GM18873 (cell line): Measurements from ENCODE around the gene TCF7L1.

ENCODE experiments used
- ATAC-seq: cut with Tn5 transposase; IDR thresholded peaks from one replicate; pipeline ENCODE4 v1.9.1; 2021; ENCODE audit warnings: mild to moderate bottlenecking, moderate library complexity, moderate number of reproducible peaks; ENCODE audit not compliant: unreplicated experiment, low FRiP score

The TCF7L1 gene

DNA sequence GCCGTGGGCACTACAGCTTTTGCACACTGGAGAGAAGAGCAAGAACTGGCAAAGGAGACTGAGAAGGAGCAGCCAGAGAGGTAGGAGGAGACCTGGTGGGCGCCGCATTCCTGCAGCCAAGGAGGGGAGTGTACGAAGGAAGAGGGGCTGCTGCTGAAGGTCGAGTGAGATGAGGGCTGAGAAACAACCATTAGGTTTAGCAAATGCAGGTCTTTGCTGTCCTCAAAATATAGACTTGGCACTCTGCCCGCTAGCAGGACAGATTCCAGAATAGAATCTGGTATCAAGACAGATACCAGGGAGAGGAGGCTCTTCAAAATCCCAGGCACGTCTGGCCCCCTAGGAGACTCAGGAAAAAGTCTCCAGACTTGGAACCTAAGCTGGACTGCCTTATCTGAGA, 111.6 kb downstream of the TCF7L1 start:
- no peak for ATAC-seq

DNA sequence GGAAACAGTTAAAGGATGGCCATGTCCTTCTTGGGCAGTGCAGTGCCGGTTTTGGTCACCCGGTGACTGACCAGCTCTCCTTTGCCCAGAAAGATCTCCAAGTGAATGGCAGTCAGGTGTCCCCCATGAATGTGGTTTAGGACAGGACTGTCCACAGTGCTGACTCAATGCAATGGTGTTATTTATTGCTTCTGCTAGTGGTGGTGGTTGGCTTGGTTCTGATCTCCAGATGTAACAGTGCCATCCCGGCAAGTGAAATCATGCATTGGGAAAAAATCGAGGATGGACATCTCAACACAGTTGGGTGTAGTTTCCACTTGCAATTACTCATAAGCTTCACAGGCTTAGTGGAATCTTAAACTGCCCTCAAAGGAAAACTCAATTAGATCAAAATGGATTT, 112.7 kb downstream of the TCF7L1 start:
- ATAC-seq, result no peak

DNA sequence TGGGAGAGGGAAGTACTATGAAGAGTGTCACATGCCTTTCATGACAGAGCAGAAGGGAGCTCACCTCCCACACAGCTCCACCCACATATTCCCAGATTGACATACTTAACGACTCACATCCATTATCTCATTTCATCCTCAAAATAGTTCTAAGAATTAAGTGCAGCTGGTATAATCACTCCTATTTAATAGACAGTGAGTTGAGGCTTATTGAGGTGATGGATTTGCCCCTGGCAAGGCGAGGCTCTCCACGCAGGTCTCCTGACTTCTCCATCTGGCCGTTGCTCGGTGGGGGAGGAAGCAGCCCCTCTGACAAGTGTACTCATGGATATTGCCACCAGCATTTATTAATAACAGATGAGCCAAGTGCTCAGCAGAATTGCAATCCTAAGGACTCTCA, 113.2 kb downstream of the TCF7L1 start:
- no peak for ATAC-seq

DNA sequence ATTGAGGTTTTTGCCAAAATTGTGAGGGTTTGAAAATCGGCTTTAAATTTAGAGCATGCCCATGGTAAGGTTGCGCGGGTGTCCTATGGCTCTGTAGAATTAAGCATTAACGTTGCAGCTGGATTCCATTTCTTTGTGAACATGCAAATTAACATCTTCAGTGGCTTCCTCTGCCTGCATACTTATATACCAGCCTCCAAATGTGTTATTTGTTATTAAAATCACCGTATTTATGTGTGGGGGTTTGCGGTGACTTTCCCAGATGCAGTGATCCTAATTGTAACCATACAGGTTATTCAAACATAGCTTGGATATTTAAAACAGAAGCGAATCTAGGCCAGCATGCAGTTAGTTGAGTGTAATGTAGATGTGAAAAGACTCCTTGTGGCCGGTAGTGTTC, 114.4 kb downstream of the TCF7L1 start:
- no peak for ATAC-seq

DNA sequence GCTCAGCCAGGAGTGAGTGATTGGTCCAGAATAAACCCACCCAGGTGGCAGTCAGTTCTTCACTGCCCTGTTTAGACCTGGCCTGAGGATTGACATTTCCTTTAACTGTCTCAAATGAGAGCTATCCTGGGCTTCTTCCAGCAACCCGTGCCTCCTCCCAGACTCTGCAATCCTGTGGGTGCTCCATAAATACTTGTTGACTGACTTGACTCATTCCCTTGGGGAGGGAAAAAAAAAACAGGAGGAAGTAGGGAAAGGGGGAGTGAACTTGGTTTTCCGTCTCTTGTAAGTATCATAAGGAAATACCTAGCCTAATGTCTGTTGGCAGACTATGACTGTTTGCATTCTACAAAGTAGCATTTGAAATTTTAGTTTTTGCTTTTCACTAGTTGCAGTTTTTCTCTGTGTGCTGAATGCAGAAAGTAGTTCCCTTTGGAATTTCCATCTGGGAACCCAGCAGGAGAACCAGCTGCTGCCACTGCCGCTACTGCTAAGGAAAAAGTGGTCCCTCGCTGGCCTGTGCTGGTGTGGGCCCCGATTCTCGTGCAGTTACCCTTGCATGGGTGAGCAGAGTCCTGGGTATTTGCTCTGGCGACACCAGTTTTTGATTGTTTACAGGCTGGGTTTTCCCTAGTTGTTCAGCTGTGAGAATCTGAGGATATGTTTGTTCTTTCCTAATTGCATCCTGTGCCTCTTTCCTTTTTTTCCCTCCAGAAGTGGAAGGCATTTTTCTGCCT, 115.7 kb downstream of the TCF7L1 start:
- ATAC-seq, result no peak

DNA sequence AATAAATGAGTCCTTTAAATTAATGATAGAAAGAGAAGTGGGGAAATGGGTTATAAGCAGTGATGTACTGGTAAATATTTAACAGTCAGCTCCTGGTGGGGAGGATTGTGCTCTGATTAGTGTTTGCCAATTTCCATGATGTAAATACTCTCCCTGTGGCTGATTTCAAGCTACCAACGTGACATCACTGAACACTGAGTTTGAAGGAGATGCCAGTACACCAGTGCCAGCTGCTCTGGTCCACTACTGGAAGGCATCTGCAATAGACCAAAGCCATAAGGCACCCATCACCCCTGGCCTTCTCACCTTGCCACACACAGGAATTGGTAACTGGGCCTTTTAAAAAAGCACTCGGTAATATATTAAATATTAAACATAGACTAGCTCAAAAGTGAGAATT, 116.9 kb downstream of the TCF7L1 start:
- no peak for ATAC-seq

DNA sequence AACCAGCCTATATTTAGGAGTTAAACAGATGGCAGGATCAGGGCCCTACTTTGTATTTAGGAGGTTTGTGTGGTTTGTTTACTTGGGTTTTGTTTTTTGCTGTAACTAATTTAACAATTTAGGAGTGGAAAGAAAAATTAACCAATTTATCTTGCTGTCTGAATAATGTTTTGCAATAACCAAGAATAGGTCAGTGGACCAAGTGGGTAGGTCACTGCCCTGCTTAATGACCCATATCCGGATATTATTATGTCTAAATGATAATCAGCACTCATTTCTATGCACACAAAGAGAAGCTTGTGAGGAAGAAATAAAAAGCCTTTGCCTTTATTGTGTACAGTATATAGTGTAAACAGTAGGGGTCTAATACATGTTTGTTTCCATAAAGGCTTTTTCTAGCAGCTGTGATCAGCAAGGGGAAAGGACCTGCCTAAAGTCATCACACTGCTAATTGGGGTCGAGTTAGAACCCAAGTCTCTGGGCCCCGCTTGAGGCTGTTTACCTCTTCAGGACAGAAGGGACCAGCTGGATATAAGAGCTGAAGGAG, 118.0 kb downstream of the TCF7L1 start:
- no peak for ATAC-seq

DNA sequence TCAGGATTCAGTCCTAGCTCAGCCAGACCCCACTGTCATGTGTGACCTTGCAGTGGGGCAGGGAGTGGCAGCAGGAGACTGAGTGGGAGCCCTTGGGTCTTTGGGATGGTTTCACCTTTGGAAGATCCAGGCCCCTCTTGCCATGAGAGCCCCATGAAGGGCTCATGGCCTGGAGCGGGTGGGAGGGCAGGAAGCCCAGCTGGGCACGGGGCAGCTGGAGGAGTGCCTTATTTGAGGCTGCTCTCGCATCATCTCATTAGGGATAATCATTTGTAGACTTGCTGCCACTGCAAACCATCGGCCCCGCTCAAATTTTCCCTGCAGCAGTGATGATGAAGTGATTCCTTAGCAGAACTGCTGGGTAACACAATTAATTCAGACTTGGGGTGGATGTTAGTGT, 120.7 kb downstream of the TCF7L1 start:
- ATAC-seq, result no peak

DNA sequence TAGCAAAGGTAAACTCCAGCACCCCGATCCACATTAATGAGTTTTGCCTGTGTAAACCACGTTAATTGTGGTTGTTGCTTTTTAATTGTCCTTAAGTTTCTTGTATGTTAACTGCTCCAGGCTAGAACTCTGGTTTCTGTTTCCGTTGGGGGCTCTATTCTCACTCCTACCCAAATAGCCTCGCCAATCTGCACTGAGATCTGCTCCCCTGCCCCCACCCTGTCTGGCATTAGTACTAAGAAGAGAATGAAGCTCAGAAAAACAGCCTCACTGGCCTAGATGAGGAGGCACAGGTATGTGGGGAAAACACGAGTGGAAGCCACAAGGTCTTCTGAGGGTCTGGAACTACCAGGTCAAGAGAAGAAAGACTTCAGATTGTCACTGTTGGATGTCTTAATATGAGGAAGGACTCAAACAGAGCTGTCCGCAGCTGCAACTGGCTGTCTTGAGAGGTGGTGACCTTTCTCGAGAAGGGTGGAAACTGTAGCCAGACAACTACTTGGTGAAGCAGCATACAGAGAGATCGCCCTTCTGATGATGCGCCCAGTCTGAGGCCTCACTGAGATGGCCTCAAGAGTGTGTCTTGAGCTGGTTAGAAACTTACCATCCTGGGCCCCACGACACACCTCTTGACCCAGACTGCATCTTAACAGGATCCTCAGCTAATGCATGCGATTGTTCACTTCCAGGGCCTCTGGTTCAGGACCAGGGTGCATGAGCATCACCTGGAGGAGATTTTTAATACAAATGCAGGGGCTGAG, 121.5 kb downstream of the TCF7L1 start:
- no peak for ATAC-seq

DNA sequence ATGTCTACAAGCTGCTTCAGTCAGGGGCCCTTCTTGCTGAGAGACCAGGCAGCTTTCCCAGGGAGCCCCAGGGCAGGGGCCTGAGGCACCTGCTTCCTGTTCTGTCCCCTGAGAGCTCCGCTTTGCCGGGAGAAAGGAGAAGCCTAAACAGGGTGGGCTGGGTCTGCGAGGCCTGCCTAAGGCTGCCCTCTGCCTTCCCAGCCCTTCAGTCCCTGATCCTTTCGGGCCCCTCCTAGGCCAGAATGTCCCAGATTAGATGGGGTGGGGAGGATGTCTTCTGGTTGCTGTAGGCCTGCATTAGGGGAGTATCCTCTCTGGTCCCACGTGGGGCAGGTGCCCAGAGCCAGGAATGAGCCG, 122.2 kb downstream of the TCF7L1 start:
- ATAC-seq, result no peak

DNA sequence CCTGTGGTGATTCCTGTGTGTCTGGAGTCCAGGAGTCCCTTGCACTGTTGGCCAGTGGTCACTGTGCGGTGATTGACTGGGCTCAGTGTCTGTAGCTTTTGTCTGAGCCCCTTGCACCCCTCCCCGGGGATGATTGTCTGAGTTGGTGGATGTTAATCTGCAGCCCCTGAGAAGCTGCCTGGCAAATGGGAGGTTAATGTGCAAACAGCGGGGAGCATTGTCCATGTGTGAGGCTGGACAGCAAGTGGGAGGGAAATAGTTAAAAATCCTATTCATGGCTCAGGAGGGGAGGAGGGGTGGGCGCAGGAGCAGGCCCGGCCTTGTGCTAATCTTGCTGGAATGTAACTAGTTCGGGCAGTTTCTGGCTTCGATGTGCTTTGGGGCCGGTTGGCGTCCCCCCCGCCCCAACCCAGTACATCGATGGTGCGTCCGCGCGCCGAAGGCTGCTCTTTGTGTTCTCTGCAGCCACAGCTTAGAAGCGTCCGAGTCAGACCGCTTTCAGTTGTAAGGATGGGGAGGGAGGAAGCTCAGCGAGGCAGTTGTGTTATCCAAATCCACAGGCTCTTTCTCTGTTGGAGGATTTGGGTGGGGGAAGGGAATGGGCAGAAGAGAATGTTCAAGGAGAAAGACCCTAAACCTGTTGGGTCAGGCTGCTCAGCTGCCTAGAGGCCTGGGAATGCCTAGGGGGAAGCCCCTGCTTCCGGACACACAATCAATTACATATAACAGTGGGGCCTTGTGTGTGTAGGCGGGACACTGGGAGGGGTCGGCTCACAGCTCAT, 122.8 kb downstream of the TCF7L1 start:
- no peak for ATAC-seq

DNA sequence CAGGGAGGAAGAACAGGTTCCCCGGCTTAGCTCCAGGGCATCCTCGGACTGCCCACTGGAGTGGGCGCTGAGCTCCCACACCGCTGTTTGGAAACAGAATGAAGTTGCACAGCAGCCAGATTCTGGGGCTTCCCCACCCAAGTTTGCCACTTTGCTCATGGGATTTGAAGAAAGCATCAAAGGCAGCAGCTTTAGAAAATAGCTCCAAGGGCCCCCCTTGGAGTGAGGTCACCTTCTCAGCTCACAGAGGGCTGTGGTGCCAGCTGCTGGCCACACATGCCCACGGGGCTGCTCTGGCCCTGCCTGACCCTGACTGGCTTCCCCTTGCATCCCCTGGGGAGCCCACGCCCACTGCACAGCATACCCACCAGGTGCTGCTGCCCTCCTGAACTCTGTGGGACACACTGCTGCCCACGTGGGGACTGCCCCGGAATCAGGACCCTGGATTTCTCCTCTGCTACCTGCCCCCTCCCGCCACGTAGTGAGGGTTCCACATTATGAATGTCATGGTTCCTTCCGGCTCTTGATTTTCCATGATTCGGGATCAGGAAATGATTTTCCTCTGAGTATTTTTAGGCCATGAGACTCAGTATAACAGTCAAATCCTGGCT, 124.3 kb downstream of the TCF7L1 start:
- ATAC-seq, result no peak

DNA sequence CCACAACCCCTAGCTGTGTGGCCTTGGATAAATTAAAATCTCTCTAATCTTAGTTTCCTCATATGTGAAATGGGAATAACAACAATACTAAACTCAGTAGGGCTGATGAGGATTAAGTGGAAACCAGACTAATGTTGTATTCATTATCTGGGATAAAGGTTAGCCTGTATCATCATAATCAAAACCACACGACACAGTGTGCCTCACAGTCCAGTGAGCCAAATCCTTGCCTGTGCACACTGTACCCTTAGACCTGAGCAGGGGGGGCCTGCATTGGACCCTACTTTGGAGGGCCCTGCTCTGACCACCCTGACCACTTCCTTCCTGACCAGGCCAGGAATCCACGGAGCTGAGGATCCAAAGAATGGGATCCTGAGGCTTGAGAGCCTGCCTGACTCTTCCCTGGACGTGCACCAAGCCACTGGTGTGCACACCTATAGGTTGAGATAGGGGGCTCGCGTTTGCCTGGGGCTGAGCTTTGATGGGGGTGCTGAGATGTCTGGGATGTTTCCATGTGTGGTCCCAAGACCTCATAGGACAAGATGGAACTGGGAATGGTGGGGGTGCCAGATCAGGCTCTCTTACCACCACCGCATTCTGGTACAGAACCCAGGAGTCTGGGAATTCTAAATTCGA, 124.9 kb downstream of the TCF7L1 start:
- no peak for ATAC-seq

DNA sequence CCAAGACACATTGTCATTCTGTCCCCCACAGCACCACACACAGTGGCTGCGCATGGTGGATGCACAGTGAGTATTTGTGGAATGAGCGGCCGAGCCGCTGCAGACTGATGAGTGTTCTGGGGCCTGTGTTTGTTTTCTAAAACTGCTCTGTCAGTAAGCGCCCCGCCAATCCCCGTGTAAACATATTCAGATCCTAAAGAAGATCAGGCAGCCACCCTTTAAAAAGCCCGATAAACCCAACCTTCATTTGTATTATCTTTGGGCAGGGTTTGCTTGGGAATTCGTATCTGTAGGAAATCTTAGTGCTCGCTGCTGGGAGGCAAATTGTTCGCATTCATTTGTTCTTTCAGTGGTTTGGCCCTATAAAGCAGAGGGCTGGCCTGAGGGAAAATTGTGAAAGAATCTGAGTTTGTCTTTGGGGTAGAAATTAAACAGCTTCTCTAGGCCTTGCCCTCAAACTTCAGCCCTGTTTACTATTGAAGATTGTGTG, 126.0 kb downstream of the TCF7L1 start:
- no peak for ATAC-seq

DNA sequence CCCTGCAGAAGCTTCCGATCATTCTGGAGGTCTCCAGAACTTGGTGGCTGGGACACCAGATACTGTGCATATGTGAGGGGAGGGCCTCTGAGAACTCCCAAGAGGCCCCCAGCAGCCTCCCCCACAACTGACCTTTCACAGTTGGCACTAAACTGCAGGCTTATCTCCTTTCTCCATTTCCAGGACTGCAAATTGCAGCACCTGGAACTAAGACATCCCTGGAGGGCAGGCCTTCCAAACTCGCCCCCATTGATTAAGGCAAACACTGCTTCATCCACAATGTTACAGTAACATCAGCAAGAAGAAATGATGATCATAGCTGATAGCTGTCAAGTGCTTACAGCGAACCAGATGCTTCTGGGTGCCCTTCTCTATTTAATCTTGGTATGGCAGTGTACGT, 126.7 kb downstream of the TCF7L1 start:
- no peak for ATAC-seq

DNA sequence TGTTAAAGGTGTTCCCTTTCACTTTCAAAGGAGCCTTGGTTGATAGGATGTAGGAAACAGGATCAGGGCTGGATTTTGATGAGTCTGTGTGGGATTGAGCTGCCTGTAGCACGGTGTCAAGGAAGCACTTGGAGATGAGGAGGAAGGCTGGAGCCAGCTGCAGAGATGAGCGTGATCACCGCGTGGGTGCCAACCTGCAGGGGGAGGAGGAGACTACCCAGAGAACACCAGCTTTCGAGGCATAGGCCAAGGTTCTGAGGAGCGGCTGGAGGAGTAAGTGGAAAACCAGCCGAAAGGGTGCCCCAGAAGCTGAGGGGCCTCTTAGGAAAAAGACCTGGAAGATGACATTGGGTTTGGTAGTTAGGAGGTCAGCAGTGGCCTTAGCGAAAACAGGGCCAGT, 130.4 kb downstream of the TCF7L1 start:
- no peak for ATAC-seq

DNA sequence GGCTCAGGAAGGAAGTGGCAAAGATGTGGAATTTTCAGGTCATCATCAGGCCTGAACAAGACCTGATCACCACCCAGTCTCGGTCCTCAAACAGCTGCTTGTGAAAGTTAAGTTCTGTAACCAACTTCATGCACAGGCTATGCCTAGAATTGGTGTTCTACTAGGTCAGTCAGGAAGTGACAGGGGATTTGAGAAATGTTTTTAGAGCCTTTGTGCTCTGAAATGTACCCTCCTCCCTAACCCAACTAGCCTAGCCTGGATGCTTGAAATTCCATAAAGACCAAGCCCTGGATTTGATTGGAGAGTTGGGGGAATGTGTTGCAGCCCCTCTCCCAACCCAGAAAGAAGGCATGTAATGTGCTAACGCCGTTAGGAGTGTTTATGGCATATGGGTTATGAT, 131.3 kb downstream of the TCF7L1 start:
- ATAC-seq, result no peak

DNA sequence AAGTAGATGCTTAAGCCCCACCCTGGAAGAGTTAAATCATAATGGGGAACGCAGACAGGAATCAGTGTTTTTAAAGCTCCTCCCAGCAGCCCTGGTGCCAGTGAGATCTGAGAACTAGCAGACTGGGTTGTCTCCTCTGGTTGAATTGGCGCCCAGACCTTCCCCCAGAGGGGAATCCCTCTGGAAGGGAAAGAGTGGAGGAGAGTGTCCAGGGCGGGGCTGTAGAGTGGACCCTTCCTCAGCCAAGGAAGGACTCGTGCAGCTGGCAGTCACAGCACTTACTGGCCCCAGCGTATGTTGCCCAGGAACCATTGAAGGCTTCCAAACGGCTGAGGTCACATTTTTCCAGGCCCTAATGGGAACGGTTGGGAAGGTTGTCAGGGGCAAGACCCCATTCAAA, 132.1 kb downstream of the TCF7L1 start:
- no peak for ATAC-seq

DNA sequence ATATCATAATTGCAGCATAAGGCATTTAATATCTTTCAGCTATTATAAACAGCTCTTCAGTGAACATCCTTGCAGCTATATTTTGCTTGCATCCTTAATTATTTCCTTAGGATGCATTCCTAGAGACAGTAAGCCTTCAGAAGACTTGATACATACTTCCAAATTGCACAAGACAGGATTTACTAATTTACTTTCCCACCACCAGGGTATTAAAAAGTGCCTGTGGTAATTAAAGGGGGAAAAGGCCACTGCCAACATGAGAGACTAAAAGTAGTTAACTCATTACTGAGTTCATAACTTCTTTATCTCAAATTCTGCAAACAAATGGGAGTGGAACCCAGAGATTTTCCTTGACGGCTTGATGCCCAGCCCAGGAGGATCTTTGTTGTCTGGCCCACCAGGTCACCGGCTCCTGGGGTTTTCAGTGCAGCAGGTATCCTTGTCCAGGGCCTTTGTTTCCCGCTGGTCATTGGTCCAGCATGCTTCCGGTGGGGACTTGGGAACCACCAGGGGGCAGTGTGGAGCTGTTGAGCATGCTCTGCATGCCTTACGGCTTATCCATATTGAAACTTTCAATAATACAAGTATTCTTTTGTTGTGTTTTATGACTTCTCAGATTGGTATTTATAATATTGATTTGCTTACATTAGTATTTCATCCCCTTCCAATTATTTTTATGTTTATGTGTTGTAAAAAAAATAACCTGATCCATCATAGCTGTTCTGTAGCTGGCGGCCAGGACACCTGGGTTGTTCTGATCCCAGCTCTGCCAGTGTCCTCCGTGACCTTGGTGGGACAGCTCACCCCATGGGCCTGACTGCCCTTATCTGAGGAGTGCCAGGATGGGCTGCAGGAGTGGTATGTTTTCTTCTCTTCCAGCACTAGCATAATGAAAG, 133.2 kb downstream of the TCF7L1 start:
- no peak for ATAC-seq
